Hepatocyte (in vitro differentiated cells): ENCODE data around the gene DOHH.

Experiments
- CTCF ChIP-seq: fragments of 200-600 bp; sonication (generic); IDR thresholded peaks from 2 replicates; pipeline ENCODE4 v1.5.1; 2016; ENCODE audit warnings: antibody characterized with exemption, mild to moderate bottlenecking; ENCODE audit not compliant: poor library complexity
- EZH2phosphoT487 ChIP-seq: fragments of 200-600 bp; sonication (generic); IDR thresholded peaks from one replicate; pipeline ENCODE4 v1.6.1; 2018; ENCODE audit warnings: antibody characterized with exemption, mild to moderate bottlenecking, low read depth, moderate library complexity; ENCODE audit not compliant: unreplicated experiment, severe bottlenecking

DNA sequence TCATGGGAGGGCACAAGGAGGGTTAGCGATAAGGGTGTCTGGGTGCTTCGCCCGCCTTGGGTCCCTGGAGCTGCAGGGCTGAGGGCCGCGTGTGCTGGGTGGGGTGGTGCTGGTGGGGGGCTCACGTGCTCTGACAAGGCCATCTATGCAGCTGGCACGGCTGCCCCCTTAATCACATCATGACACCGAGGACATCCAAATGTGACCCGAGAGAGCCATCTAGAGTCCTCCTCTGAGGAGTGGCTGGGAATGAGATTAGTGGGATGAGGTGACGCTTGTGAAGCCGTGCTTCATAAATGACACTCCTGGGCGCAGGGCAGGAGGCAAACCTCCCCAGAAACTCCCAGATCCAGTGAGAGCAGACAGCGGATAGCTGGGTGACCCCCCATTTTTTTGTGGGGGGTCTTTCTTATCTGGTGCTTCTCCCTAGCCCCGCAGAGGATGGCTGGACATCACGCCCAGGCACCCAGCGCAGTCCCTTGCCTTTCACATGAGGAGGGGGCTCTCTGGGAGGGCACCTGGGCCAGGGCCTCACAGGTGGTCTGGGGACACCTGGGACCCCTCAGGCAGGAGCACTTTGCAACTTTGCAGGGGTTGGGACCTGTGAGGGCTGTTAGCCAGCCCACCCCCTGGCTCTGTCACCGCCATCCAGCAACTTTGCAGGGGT is 12.2 kb upstream of the DOHH start:
- no peak for TF ChIP-seq CTCF
- no peak for TF ChIP-seq EZH2phosphoT487
